HEK293 (cell line): ENCODE data around the gene CFAP53.

Source experiments
- CTCF ChIA-PET: fragments of 350-600 bp; formaldehyde crosslinking; extraction: SDS; loops from one replicate; lab custom pipeline; 2021; ENCODE audit warnings: antibody characterized with exemption; lab: Yijun Ruan, JAX
- POLR2A ChIA-PET: fragments of 300-600 bp; formaldehyde crosslinking; extraction: SDS; loops from one replicate; lab custom pipeline; 2020; ENCODE audit warnings: antibody characterized with exemption, inconsistent platforms; lab: Yijun Ruan, JAX
- H3K27ac ChIP-seq: fragments of 200-500 bp; sonication (Bioruptor generic); 2 replicates; pipeline ENCODE4 v1.5.1; 2014; ENCODE audit warnings: low read depth, low read length, control low read depth, inconsistent platforms; ENCODE audit errors: extremely low read depth
- H3K36me3 ChIP-seq, 2 experiments: fragments of 200-500 bp in 1 of 2; sonication (Bioruptor generic) in 1 of 2; 1 replicate in 1 of 2; 2 replicates in 1 of 2; pipeline ENCODE4 v1.5.1; 2014 to 2017; ENCODE audit warnings: inconsistent platforms in 2 of 2, low read length in 2 of 2; ENCODE audit not compliant: control insufficient read depth in 2 of 2, insufficient read depth in 1 of 2
- H3K4me1 ChIP-seq: fragments of 200-500 bp; sonication (Bioruptor generic); 2 replicates; pipeline ENCODE4 v1.5.1; 2014; ENCODE audit warnings: mild to moderate bottlenecking, low read length, inconsistent platforms; ENCODE audit not compliant: control insufficient read depth, insufficient read depth
- H3K4me3 ChIP-seq: 2 replicates; pipeline ENCODE4 v1.5.1; 2011; ENCODE audit warnings: low read depth, mild to moderate bottlenecking, control low read depth, low read length, moderate library complexity
- H3K9me3 ChIP-seq: fragments of 200-500 bp; sonication (Bioruptor generic); 2 replicates; pipeline ENCODE4 v1.5.1; 2014; ENCODE audit warnings: low read depth, low read length, inconsistent platforms; ENCODE audit not compliant: control insufficient read depth, insufficient read depth
- EGR2 ChIP-seq: fragments of 450-650 bp; formaldehyde crosslinking; IDR thresholded peaks from 2 replicates; pipeline ENCODE4 v1.5.1; 2016; ENCODE audit warnings: low read depth, missing biosample characterization, missing genetic modification characterization
- HOXC10 ChIP-seq: sonication (generic); formaldehyde crosslinking; IDR thresholded peaks from 2 replicates; pipeline ENCODE4 v1.8.1; 2023; ENCODE audit warnings: mild to moderate bottlenecking, missing genetic modification reagents
- KLF8 ChIP-seq: fragments of 450-650 bp; formaldehyde crosslinking; IDR thresholded peaks from 2 replicates; pipeline ENCODE4 v1.5.1; 2016; ENCODE audit warnings: missing biosample characterization, missing genetic modification characterization
- OSR2 ChIP-seq: fragments of 450-650 bp; formaldehyde crosslinking; IDR thresholded peaks from 2 replicates; pipeline ENCODE4 v1.5.1; 2016; ENCODE audit warnings: missing biosample characterization, missing genetic modification characterization
- SP7 ChIP-seq: fragments of 450-650 bp; formaldehyde crosslinking; IDR thresholded peaks from 2 replicates; pipeline ENCODE4 v1.5.1; 2016; ENCODE audit warnings: missing biosample characterization, missing genetic modification characterization
- ZBTB1 ChIP-seq: fragments of 450-650 bp; formaldehyde crosslinking; IDR thresholded peaks from 2 replicates; pipeline ENCODE4 v1.5.1; 2016; ENCODE audit warnings: missing biosample characterization, missing genetic modification characterization
- ZEB2 ChIP-seq: fragments of 450-650 bp; formaldehyde crosslinking; IDR thresholded peaks from 2 replicates; pipeline ENCODE4 v1.5.1; 2016; ENCODE audit warnings: missing biosample characterization, missing genetic modification characterization
- ZNF174 ChIP-seq: fragments of 450-650 bp; formaldehyde crosslinking; IDR thresholded peaks from 2 replicates; pipeline ENCODE4 v1.5.0; 2017; ENCODE audit warnings: missing biosample characterization, mild to moderate bottlenecking, missing genetic modification characterization
- ZNF2 ChIP-seq: fragments of 450-650 bp; formaldehyde crosslinking; IDR thresholded peaks from 2 replicates; pipeline ENCODE4 v1.5.1; 2016; ENCODE audit warnings: missing biosample characterization, missing genetic modification characterization
- ZNF23 ChIP-seq: fragments of 450-650 bp; formaldehyde crosslinking; IDR thresholded peaks from 2 replicates; pipeline ENCODE4 v1.5.1; 2016; ENCODE audit warnings: missing biosample characterization, missing genetic modification characterization, borderline replicate concordance
- ZNF239 ChIP-seq: fragments of 450-650 bp; formaldehyde crosslinking; IDR thresholded peaks from 2 replicates; pipeline ENCODE4 v1.5.1; 2016; ENCODE audit warnings: missing biosample characterization, missing genetic modification characterization
- ZNF24 ChIP-seq: fragments of 450-650 bp; formaldehyde crosslinking; IDR thresholded peaks from 2 replicates; pipeline ENCODE4 v1.5.1; 2016; ENCODE audit warnings: missing biosample characterization, missing genetic modification characterization
- ZNF248 ChIP-seq: fragments of 450-650 bp; formaldehyde crosslinking; IDR thresholded peaks from 2 replicates; pipeline ENCODE4 v1.5.1; 2017; ENCODE audit warnings: missing biosample characterization, missing genetic modification characterization
- ZNF341 ChIP-seq: fragments of 450-650 bp; formaldehyde crosslinking; IDR thresholded peaks from 2 replicates; pipeline ENCODE4; 2016; ENCODE audit warnings: low read depth, missing biosample characterization, missing genetic modification characterization
- ZNF350 ChIP-seq: fragments of 450-650 bp; formaldehyde crosslinking; IDR thresholded peaks from 2 replicates; pipeline ENCODE4 v1.5.0; 2017; ENCODE audit warnings: missing biosample characterization, mild to moderate bottlenecking, missing genetic modification characterization
- ZNF433 ChIP-seq: fragments of 450-650 bp; formaldehyde crosslinking; IDR thresholded peaks from 2 replicates; pipeline ENCODE4 v1.5.1; 2016; ENCODE audit warnings: missing biosample characterization, missing genetic modification characterization, low read depth
- ZNF501 ChIP-seq: fragments of 450-650 bp; formaldehyde crosslinking; IDR thresholded peaks from 2 replicates; pipeline ENCODE4 v1.5.1; 2016; ENCODE audit warnings: missing biosample characterization, missing genetic modification characterization
- ZNF558 ChIP-seq: fragments of 450-650 bp; formaldehyde crosslinking; IDR thresholded peaks from 2 replicates; pipeline ENCODE4 v1.5.1; 2016; ENCODE audit warnings: missing biosample characterization, missing genetic modification characterization
- ZNF596 ChIP-seq: fragments of 450-650 bp; IDR thresholded peaks from 2 replicates; pipeline ENCODE4 v1.5.0; 2018; ENCODE audit warnings: missing biosample characterization, mild to moderate bottlenecking, missing genetic modification characterization, moderate library complexity
- ZNF600 ChIP-seq: fragments of 450-650 bp; formaldehyde crosslinking; IDR thresholded peaks from 2 replicates; pipeline ENCODE4 v1.5.1; 2016; ENCODE audit warnings: missing biosample characterization, missing genetic modification characterization
- ZNF707 ChIP-seq: fragments of 450-650 bp; formaldehyde crosslinking; IDR thresholded peaks from 2 replicates; pipeline ENCODE4 v1.5.1; 2016; ENCODE audit warnings: missing biosample characterization, missing genetic modification characterization
- ZNF785 ChIP-seq: fragments of 450-650 bp; formaldehyde crosslinking; IDR thresholded peaks from 2 replicates; pipeline ENCODE4 v1.5.1; 2016; ENCODE audit warnings: missing biosample characterization, missing genetic modification characterization
- ZNF791 ChIP-seq: fragments of 450-650 bp; formaldehyde crosslinking; IDR thresholded peaks from 2 replicates; pipeline ENCODE4 v1.5.1; 2016; ENCODE audit warnings: missing biosample characterization, missing genetic modification characterization
- TF ChIP-seq, protein P1 (sequence below): fragments of 450-650 bp; formaldehyde crosslinking; IDR thresholded peaks from 2 replicates; pipeline ENCODE4 v1.5.1; 2016; ENCODE audit warnings: missing biosample characterization, missing genetic modification characterization
- TF ChIP-seq, protein P2 (sequence below): fragments of 450-650 bp; formaldehyde crosslinking; IDR thresholded peaks from 2 replicates; pipeline ENCODE4 v1.5.1; 2016; ENCODE audit warnings: missing biosample characterization, missing genetic modification characterization, borderline replicate concordance
- TF ChIP-seq, protein P3 (sequence below): fragments of 450-650 bp; formaldehyde crosslinking; IDR thresholded peaks from 2 replicates; pipeline ENCODE4 v1.5.1; 2016; ENCODE audit warnings: missing biosample characterization, missing genetic modification characterization
- TF ChIP-seq, protein P4 (sequence below): fragments of 450-650 bp; formaldehyde crosslinking; IDR thresholded peaks from 2 replicates; pipeline ENCODE4; 2016; ENCODE audit warnings: missing biosample characterization, missing genetic modification characterization
- TF ChIP-seq, protein P5 (sequence below): fragments of 450-650 bp; formaldehyde crosslinking; IDR thresholded peaks from 2 replicates; pipeline ENCODE4 v1.5.1; 2016; ENCODE audit warnings: missing biosample characterization, missing genetic modification characterization

Gene CFAP53, protein sequence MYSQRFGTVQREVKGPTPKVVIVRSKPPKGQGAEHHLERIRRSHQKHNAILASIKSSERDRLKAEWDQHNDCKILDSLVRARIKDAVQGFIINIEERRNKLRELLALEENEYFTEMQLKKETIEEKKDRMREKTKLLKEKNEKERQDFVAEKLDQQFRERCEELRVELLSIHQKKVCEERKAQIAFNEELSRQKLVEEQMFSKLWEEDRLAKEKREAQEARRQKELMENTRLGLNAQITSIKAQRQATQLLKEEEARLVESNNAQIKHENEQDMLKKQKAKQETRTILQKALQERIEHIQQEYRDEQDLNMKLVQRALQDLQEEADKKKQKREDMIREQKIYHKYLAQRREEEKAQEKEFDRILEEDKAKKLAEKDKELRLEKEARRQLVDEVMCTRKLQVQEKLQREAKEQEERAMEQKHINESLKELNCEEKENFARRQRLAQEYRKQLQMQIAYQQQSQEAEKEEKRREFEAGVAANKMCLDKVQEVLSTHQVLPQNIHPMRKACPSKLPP

DNA sequence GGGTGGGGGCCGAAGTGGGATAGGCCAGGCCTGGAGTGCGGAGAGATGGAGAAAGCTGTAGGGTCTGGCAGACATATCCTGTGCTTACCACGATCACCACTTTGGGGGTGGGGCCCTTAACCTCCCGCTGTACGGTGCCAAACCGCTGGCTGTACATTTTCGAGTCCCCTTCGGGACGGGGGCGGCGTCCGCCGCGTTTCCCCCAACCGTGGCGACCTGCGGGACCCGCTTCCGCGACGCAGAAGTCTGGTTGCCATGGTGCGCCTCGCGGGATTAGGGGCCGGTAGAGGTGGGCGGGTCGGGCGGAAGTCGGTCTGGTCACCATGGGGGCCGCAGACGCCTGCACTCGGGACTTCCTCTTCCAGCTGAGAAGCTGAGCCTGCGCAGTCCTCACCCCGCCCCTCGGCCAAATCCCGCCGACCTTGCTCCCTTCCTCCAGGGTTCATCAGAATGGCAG, at the start of gene CFAP53:
Gene CFAP53, minus strand, starts transcription at position 248 of the 457 bp plus-strand sequence. Its CDS starts 91 bp downstream, at position 157.
- CTCF ChIA-PET: interaction anchor here (0.8 to 1.7 kb wide), 4 partner anchors 13 to 91 kb away, joined by 3 to 14 read pairs (median 6); partner anchors contain the start of gene MBD1
- POLR2A ChIA-PET: interaction anchor here (0.6 to 1.2 kb wide), 5 partner anchors 16 to 810 kb away, joined by 3 to 16 read pairs (median 3); partner anchors contain the start of gene MBD1
- H3K27ac ChIP-seq: peak within 1 kb of the TSS; percentile 31; the same call in 1 of the 2 replicates
- 0 out of 2 replicates have a peak, but pooled peaks have one; percentile 47 for TF ChIP-seq SP7 (tag by site-specific recombination)
- peak; percentile 15; the same call in 1 of the 2 replicates for TF ChIP-seq KLF8 (tag by site-specific recombination)
- TF ChIP-seq ZNF501: peak; percentile 62; the same call in 1 of the 2 replicates
- no peak for TF ChIP-seq ZNF558 (tag by site-specific recombination)
- no peak for TF ChIP-seq HOXC10 (CRISPR knock-in tag)
- TF ChIP-seq ZNF433 (tag by site-specific recombination): no peak
- peak; percentile 69 for TF ChIP-seq EGR2 (tag by site-specific recombination)
- TF ChIP-seq ZNF248 (tag by site-specific recombination): no peak
- no peak for TF ChIP-seq ZNF174 (tag by site-specific recombination)
- TF ChIP-seq, protein P1, sequence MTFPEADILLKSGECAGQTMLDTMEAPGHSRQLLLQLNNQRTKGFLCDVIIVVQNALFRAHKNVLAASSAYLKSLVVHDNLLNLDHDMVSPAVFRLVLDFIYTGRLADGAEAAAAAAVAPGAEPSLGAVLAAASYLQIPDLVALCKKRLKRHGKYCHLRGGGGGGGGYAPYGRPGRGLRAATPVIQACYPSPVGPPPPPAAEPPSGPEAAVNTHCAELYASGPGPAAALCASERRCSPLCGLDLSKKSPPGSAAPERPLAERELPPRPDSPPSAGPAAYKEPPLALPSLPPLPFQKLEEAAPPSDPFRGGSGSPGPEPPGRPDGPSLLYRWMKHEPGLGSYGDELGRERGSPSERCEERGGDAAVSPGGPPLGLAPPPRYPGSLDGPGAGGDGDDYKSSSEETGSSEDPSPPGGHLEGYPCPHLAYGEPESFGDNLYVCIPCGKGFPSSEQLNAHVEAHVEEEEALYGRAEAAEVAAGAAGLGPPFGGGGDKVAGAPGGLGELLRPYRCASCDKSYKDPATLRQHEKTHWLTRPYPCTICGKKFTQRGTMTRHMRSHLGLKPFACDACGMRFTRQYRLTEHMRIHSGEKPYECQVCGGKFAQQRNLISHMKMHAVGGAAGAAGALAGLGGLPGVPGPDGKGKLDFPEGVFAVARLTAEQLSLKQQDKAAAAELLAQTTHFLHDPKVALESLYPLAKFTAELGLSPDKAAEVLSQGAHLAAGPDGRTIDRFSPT (tag by site-specific recombination): no peak
- TF ChIP-seq ZNF596 (tag by site-specific recombination): no peak
- no peak for TF ChIP-seq ZNF785
- no peak for TF ChIP-seq ZNF791
- TF ChIP-seq, protein P2, sequence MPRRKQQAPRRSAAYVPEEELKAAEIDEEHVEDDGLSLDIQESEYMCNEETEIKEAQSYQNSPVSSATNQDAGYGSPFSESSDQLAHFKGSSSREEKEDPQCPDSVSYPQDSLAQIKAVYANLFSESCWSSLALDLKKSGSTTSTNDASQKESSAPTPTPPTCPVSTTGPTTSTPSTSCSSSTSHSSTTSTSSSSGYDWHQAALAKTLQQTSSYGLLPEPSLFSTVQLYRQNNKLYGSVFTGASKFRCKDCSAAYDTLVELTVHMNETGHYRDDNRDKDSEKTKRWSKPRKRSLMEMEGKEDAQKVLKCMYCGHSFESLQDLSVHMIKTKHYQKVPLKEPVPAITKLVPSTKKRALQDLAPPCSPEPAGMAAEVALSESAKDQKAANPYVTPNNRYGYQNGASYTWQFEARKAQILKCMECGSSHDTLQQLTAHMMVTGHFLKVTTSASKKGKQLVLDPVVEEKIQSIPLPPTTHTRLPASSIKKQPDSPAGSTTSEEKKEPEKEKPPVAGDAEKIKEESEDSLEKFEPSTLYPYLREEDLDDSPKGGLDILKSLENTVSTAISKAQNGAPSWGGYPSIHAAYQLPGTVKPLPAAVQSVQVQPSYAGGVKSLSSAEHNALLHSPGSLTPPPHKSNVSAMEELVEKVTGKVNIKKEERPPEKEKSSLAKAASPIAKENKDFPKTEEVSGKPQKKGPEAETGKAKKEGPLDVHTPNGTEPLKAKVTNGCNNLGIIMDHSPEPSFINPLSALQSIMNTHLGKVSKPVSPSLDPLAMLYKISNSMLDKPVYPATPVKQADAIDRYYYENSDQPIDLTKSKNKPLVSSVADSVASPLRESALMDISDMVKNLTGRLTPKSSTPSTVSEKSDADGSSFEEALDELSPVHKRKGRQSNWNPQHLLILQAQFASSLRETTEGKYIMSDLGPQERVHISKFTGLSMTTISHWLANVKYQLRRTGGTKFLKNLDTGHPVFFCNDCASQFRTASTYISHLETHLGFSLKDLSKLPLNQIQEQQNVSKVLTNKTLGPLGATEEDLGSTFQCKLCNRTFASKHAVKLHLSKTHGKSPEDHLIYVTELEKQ (tag by site-specific recombination): no peak
- TF ChIP-seq ZNF600 (tag by site-specific recombination): peak; percentile 31; the same call in 1 of the 2 replicates
- TF ChIP-seq OSR2 (tag by site-specific recombination): no peak
- TF ChIP-seq, protein P3, sequence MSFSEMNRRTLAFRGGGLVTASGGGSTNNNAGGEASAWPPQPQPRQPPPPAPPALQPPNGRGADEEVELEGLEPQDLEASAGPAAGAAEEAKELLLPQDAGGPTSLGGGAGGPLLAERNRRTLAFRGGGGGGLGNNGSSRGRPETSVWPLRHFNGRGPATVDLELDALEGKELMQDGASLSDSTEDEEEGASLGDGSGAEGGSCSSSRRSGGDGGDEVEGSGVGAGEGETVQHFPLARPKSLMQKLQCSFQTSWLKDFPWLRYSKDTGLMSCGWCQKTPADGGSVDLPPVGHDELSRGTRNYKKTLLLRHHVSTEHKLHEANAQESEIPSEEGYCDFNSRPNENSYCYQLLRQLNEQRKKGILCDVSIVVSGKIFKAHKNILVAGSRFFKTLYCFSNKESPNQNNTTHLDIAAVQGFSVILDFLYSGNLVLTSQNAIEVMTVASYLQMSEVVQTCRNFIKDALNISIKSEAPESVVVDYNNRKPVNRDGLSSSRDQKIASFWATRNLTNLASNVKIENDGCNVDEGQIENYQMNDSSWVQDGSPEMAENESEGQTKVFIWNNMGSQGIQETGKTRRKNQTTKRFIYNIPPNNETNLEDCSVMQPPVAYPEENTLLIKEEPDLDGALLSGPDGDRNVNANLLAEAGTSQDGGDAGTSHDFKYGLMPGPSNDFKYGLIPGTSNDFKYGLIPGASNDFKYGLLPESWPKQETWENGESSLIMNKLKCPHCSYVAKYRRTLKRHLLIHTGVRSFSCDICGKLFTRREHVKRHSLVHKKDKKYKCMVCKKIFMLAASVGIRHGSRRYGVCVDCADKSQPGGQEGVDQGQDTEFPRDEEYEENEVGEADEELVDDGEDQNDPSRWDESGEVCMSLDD (tag by site-specific recombination): peak; percentile 47; the same call in 1 of the 2 replicates
- no peak for TF ChIP-seq ZNF23 (tag by site-specific recombination)
- no peak for TF ChIP-seq ZNF707 (tag by site-specific recombination)
- no peak for TF ChIP-seq ZNF341
- TF ChIP-seq ZNF24 (tag by site-specific recombination): no peak
- TF ChIP-seq, protein P4, sequence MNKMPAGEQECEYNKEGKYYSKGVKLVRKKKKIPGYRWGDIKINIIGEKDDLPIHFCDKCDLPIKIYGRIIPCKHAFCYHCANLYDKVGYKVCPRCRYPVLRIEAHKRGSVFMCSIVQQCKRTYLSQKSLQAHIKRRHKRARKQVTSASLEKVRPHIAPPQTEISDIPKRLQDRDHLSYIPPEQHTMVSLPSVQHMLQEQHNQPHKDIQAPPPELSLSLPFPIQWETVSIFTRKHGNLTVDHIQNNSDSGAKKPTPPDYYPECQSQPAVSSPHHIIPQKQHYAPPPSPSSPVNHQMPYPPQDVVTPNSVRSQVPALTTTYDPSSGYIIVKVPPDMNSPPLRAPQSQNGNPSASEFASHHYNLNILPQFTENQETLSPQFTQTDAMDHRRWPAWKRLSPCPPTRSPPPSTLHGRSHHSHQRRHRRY (tag by site-specific recombination): no peak
- no peak for TF ChIP-seq ZBTB1 (tag by site-specific recombination)
- TF ChIP-seq ZNF350 (tag by site-specific recombination): no peak
- no peak for TF ChIP-seq ZNF2 (tag by site-specific recombination)
- TF ChIP-seq ZEB2 (tag by site-specific recombination): 0 out of 2 replicates have a peak, but pooled peaks have one; percentile 33
- TF ChIP-seq, protein P5, sequence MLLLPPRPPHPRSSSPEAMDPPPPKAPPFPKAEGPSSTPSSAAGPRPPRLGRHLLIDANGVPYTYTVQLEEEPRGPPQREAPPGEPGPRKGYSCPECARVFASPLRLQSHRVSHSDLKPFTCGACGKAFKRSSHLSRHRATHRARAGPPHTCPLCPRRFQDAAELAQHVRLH (tag by site-specific recombination): no peak
- TF ChIP-seq ZNF239 (tag by site-specific recombination): no peak

More for the DNA sequence above, at the start of gene CFAP53:
- Histone ChIP-seq H3K4me1 (no peaks in the 10 kb centered on the region; the same call in 1 of the 2 replicates), H3K36me3 (peaks cover 6 to 28% of the 10 kb centered on the region in 2 experiments), H3K9me3 (no peaks in the 10 kb centered on the region), H3K4me3 (peak within 1 kb of the TSS; percentile 75)
